DLD1 (cell line): ENCODE data around the gene FAM89B.

Source experiments
- in situ Hi-C: cut with HindIII; loops from 2 replicates; pipeline ENCODE4 v1.10.0; 2017; ENCODE audit warnings: low sequenced_read_pairs

FAM89B gene

GRCh38 chr11:65573391-65574079 lies 1.2 kb downstream of the FAM89B start:
- in situ Hi-C loops: no loop called here

GRCh38 chr11:65574109-65574810 lies 1.9 kb downstream of the FAM89B start:
- in situ Hi-C loops: no loop called here

GRCh38 chr11:65574811-65575567 lies 2.7 kb downstream of the FAM89B start:
- in situ Hi-C loops: no loop called here

- in situ Hi-C loops: no loop called here
Measured at GRCh38 chr11:65575568-65576231, 3.4 kb downstream of the FAM89B start, which contains the start of gene EHBP1L1. Gene EHBP1L1 (plus strand): TSS chr11:65576053. CDS start chr11:65576303, 250 bp downstream.

GRCh38 chr11:65576232-65576866 lies 4.0 kb downstream of the FAM89B start:
- in situ Hi-C loops: no loop called here

GRCh38 chr11:65576867-65577755 lies 4.8 kb downstream of the FAM89B start:
- in situ Hi-C loops: no loop called here

GRCh38 chr11:65577756-65578109 lies 5.4 kb downstream of the FAM89B start:
- in situ Hi-C loops: no loop called here

- in situ Hi-C loops: no loop called here
Measured at GRCh38 chr11:65578134-65578533, 5.8 kb downstream of the FAM89B start.

- in situ Hi-C loops: no loop called here
Measured at GRCh38 chr11:65578667-65579066, 6.3 kb downstream of the FAM89B start.

GRCh38 chr11:65579291-65579690 lies 7.0 kb downstream of the FAM89B start:
- in situ Hi-C loops: no loop called here

- in situ Hi-C loops: no loop called here
Measured at GRCh38 chr11:65580031-65580692, 7.8 kb downstream of the FAM89B start.

GRCh38 chr11:65580756-65581155 lies 8.4 kb downstream of the FAM89B start:
- in situ Hi-C loops: no loop called here

GRCh38 chr11:65581928-65582327 lies 9.6 kb downstream of the FAM89B start:
- in situ Hi-C loops: no loop called here

- in situ Hi-C loops: no loop called here
Measured at GRCh38 chr11:65583589-65583988, 11.3 kb downstream of the FAM89B start.

- in situ Hi-C loops: no loop called here
Measured at GRCh38 chr11:65584106-65584505, 11.8 kb downstream of the FAM89B start.

- in situ Hi-C loops: no loop called here
Measured at GRCh38 chr11:65584723-65585171, 12.4 kb downstream of the FAM89B start.

- in situ Hi-C loops: no loop called here
Measured at GRCh38 chr11:65585396-65586246, 13.3 kb downstream of the FAM89B start.

GRCh38 chr11:65586247-65586630 lies 13.9 kb downstream of the FAM89B start:
- in situ Hi-C loops: no loop called here
